Activated CD4-positive, alpha-beta T cell treated with anti-CD3 and anti-CD28 coated beads for 36 hours (primary cell): ENCODE results near the gene NAT14. TPM values are rescaled to one million over a fixed set of nuclear protein-coding genes. Genes with fewer than 3 reads are reported as not detected.
"Not testable (repeated sequence)": the region's sequence is repeated elsewhere in the genome, so short reads cannot be mapped to it uniquely, and the experiment has no call there.

Experiments
- ATAC-seq: fragments of 200-7000 bp; cut with Tn5 transposase; one replicate; pipeline ENCODE4 v1.10.0; 2021; ENCODE audit warnings: mild to moderate bottlenecking, moderate library complexity
- CTCF ChIA-PET: fragments of 350-600 bp; sonication (Branson Sonifier 250); formaldehyde crosslinking; loops from one replicate; lab custom pipeline; 2021; ENCODE audit warnings: antibody characterized with exemption; lab: Charles Lee
- POLR2A ChIA-PET: fragments of 350-600 bp; sonication (Branson Sonifier 250); formaldehyde crosslinking; loops from one replicate; lab custom pipeline; 2021; ENCODE audit warnings: antibody characterized with exemption, inconsistent platforms; lab: Charles Lee
- DNase-seq: peaks from one replicate; pipeline ENCODE4 v3.0.0-alpha.2; 2020
- H3K27ac Mint-ChIP-seq: one replicate; pipeline ENCODE4 v1.8.0; 2021; ENCODE audit warnings: mixed read lengths
- H3K27me3 Mint-ChIP-seq: one replicate; pipeline ENCODE4 v1.8.0; 2021; ENCODE audit warnings: mixed read lengths
- H3K36me3 Mint-ChIP-seq: one replicate; pipeline ENCODE4 v1.8.0; 2021; ENCODE audit warnings: low read depth, mixed read lengths
- H3K4me1 Mint-ChIP-seq: one replicate; pipeline ENCODE4 v1.8.0; 2021; ENCODE audit warnings: mixed read lengths
- H3K4me3 Mint-ChIP-seq: one replicate; pipeline ENCODE4 v1.8.0; 2021; ENCODE audit warnings: mild to moderate bottlenecking, moderate library complexity, mixed read lengths
- H3K9me3 Mint-ChIP-seq: one replicate; pipeline ENCODE4 v1.8.0; 2021; ENCODE audit warnings: low read depth, mixed read lengths
- intact Hi-C, 2 experiments: fragments of 100-400 bp; cut with DNase I in 1 of 2; cut with micrococcal nuclease in 1 of 2; formaldehyde crosslinking; loops; one replicate each; pipeline versions ENCODE4 v1.14.2 to v1.15.1; 2022 to 2024; cut with DNase I, micrococcal nuclease
- total RNA-seq, 2 experiments: library from RNA; stranded (reverse); gene quantifications; one replicate each; pipeline ENCODE4 v1.2.3, GENCODE V29; 2021

NAT14 gene
- total RNA-seq, 2 experiments from 2014 or later = 8.2 to 14.8 TPM

DNA sequence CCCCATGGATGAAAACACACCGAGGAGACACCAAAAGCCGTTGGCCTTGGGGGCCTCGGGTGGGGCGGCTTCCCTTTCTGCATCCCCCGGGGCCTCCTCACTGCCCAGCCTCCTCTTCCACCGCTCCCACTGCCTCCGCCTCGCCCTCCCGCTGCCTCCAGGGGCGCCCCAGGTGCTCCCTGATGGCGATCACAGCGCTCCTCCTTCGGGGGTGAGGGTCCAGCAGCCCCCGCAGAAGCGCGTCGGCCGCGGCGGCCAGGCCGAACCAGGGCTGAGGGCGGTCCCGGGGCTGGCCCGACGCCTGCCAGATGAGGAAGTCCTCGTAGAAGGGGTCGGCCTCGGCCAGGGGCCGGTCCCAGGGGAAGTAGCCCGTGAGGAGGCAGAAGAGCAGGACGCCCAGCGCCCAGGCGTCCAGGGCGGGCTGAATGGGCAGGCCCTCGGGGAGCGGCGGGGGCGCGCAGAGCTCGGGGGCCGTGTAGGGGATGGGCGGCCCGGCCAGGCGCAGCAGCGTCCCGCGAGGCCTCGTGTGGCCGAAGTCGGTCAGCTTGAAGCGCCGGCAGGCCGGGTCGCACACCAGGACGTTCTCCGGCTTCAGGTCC, 44.7 kb downstream of the NAT14 start:
- CTCF ChIA-PET = no interaction called here

DNA sequence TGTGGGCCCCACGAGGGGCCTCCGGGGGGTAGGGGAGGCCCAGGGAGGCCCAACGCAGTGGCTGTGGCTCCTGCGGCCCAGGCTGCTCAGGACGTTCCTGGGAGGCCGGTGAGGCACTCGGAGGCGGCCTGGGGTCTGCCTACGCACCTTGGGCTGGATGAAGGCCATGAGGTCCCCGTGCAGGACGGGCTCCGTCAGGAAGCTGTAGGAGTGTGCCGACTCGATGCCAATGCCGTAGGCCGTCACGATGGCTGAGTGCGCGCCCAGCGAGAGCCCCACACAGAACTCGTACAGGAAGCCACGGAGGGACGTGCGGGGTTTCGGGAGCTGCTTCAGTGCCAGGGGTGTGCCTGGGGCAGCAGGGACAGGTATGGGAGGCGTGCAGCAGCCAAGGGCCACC, 46.0 kb downstream of the NAT14 start:
- intact Hi-C loops = no loop called here
- ATAC-seq = no peak
- Mint-ChIP-seq H3K4me1 (no peaks in the 10 kb centered on the region), H3K27me3 (no peaks in the 10 kb centered on the region), H3K27ac (no peak overlapping the region), H3K9me3 (no peaks in the 10 kb centered on the region), H3K36me3 (no peaks in the 10 kb centered on the region), H3K4me3 (no peak overlapping the region)
- ChIA-PET POLR2A (no interaction called here), CTCF (no interaction called here)
- DNase-seq = no peak

More for the DNA sequence above, 44.7 kb downstream of the NAT14 start:
- Mint-ChIP-seq H3K27me3 (no peaks in the 10 kb centered on the region), H3K36me3 (no peaks in the 10 kb centered on the region), H3K27ac (no peak overlapping the region), H3K4me3 (no peak overlapping the region), H3K4me1 (no peaks in the 10 kb centered on the region), H3K9me3 (no peaks in the 10 kb centered on the region)
- POLR2A ChIA-PET = no interaction called here
- ATAC-seq (no peak), DNase-seq (no peak)
- intact Hi-C loops = no loop called here

DNA sequence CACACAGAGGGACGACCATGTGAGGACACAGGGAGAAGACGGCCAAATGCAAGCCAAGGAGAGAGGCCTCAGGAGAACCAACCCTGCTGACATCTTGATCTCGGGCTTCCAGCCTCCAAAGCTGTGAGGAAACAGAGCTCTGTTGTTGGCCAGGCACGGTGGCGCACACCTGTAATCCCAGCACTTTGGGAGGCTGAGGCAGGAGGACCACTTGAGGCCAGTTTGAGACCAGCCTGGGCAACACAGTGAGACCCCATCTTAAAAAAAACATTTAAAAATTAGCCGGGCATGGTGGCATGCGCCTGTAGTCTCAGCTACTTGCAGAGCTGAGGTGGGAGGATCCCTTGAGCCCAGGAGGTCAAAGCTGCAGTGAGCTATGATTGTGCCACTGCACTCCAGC, 49.3 kb downstream of the NAT14 start:
- not testable (repeated sequence) for ATAC-seq, H3K9me3 Mint-ChIP-seq

DNA sequence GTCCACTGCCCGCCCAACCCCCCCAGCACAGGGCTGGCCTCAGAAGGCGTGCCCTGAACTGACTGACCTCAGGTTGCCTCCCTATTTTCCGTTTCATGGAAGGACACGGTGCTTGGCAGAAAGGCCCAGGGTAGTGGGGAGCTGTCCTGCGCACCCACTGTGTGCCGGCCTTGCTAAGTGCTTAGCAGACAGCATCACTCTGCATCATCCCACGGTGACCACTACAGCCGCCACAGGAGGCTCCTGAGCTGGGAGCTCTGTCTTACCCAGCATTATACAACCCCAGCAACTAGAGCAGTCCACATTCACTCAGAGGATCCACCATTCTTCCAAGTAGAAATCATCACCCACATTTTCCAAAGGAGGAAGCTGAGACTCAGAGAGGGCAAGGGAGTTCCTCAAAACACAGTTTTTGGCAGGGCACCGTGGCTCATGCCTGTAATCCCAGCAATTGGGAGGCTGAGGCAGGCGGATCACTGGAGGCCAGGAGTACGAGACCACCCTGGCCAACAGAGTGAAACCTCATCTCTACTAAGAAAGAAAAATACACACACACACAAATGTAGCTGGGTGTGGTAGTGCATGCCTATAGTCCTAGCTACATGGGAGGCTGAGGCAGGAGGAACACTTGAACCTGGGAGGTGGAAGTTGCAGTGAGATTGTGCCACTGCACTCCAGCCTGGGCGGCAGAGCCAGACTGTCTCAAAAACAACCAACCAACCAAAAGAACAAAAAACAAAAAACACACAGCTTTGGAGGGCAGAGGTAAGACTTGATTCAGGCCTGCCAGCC, 50.4 kb downstream of the NAT14 start:
- Mint-ChIP-seq H3K27me3 (no peaks in the 10 kb centered on the region), H3K27ac (no peak overlapping the region), H3K9me3 (no peaks in the 10 kb centered on the region), H3K36me3 (no peaks in the 10 kb centered on the region), H3K4me3 (no peak overlapping the region), H3K4me1 (no peaks in the 10 kb centered on the region)
- intact Hi-C loops = no loop called here
- ChIA-PET CTCF (interaction anchor here (0.7 kb wide), 1 partner anchor 72 kb away, joined by 4 read pairs; no protein-coding TSS in a partner anchor), POLR2A (interaction anchor here (0.7 kb wide), 1 partner anchor 149 kb away, joined by 3 read pairs; no protein-coding TSS in a partner anchor)
- DNase-seq (no peak), ATAC-seq (no peak)

More for the DNA sequence above, 49.3 kb downstream of the NAT14 start:
- H3K36me3 Mint-ChIP-seq, H3K4me1 Mint-ChIP-seq, DNase-seq, H3K27me3 Mint-ChIP-seq, CTCF ChIA-PET, H3K27ac Mint-ChIP-seq, H3K4me3 Mint-ChIP-seq, intact Hi-C loops, POLR2A ChIA-PET: not testable (repeated sequence)

DNA sequence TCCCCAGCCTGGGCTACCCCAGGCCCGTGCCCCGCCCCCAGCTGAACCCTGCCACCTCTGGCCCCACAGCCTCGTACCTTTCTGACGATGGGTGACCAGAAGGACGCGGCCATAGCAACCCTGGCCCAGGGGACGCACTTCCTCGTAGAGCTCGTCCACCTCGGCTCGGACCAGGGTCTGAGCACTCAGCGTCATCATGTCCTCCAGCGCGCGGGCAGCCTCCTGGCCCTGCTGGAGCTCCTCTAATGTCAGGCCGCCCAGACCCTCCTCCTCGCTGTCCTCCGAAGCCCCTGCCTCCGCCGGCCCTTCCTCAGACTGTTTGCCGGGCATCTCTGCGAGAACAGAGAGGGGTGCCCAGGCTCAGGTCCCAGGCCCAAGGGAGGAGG, 51.0 kb downstream of the NAT14 start:
- Mint-ChIP-seq H3K27me3 (no peaks in the 10 kb centered on the region), H3K4me1 (no peaks in the 10 kb centered on the region), H3K27ac (no peak overlapping the region), H3K4me3 (no peak overlapping the region), H3K36me3 (no peaks in the 10 kb centered on the region), H3K9me3 (no peaks in the 10 kb centered on the region)
- ChIA-PET POLR2A (interaction anchor here (0.7 kb wide), 1 partner anchor 150 kb away, joined by 3 read pairs; no protein-coding TSS in a partner anchor), CTCF (no interaction called here)
- DNase-seq (no peak), ATAC-seq (no peak)
- intact Hi-C loops = no loop called here

DNA sequence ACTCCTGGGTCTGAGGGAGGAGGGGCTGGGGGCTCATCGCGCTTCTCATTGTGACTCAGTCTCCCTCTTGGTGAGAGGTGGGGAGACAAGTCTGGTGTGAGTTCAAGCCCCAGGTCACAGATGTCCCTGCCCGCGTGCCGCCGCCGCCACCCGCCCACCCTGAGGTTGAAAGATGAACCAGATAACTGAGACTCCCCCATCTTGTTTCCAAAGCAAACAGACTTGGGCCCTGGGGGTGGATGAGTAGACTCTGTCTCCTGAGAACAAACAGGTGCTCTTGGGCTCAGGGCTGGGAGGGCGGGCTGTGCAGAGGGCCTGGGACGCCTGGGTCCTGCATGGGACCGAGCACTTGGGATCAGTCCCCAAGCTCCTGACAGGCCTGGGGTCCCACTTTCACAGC, 51.4 kb downstream of the NAT14 start:
- ATAC-seq (no peak), DNase-seq (no peak)
- H3K27ac Mint-ChIP-seq = no peak overlapping the region
- H3K27me3 Mint-ChIP-seq = no peaks in the 10 kb centered on the region
- H3K4me1 Mint-ChIP-seq = no peaks in the 10 kb centered on the region
- CTCF ChIA-PET = no interaction called here
- POLR2A ChIA-PET = interaction anchor here (0.7 kb wide), 1 partner anchor 150 kb away, joined by 3 read pairs; no protein-coding TSS in a partner anchor
- H3K36me3 Mint-ChIP-seq = no peaks in the 10 kb centered on the region
- H3K9me3 Mint-ChIP-seq = no peaks in the 10 kb centered on the region
- no peak overlapping the region for H3K4me3 Mint-ChIP-seq
- intact Hi-C loops = no loop called here

Other genes with a start within 250 kb of the NAT14 start
- 100 to 1,000 TPM; 177 to 201 TPM for gene PPP6R1, start 226.2 kb upstream of the NAT14 start, total RNA-seq
- gene HSPBP1, start 205.1 kb upstream of the NAT14 start, total RNA-seq = 10 to 100 TPM; 41.1 to 45.2 TPM
- gene BRSK1, start 201.2 kb upstream of the NAT14 start, total RNA-seq = 1 to 10 TPM; 4.1 to 4.5 TPM
- not detected for gene TMEM150B, start 159.8 kb upstream of the NAT14 start, total RNA-seq
- gene KMT5C, start 145.3 kb upstream of the NAT14 start, total RNA-seq = 10 to 100 TPM; 27.5 to 32.3 TPM
- under 1 TPM; 0.14 to 0.30 TPM for gene COX6B2, start 130.5 kb upstream of the NAT14 start, total RNA-seq
- gene GARIN5B, start 121.9 kb upstream of the NAT14 start, total RNA-seq = not detected
- under 1 TPM; 0.09 to 0.18 TPM for gene IL11, start 114.7 kb upstream of the NAT14 start, total RNA-seq
- not detected for gene TMEM190, start 108.4 kb upstream of the NAT14 start, total RNA-seq
- 1 to 10 TPM; 5.9 to 6.3 TPM for gene TMEM238, start 100.9 kb upstream of the NAT14 start, total RNA-seq
- gene RPL28, start 99.3 kb upstream of the NAT14 start, total RNA-seq = 1,000 to 10,000 TPM; 2,751 to 4,078 TPM
- gene UBE2S, start 77.4 kb upstream of the NAT14 start, total RNA-seq = 100 to 1,000 TPM; 228 to 342 TPM
- gene SHISA7, start 41.9 kb upstream of the NAT14 start, total RNA-seq = not detected
- gene ISOC2, start 23.5 kb upstream of the NAT14 start, total RNA-seq = 10 to 100 TPM; 24.3 to 28.0 TPM
- gene C19orf85, start 20.4 kb upstream of the NAT14 start, total RNA-seq = not detected
- gene ZNF628, start 8.6 kb upstream of the NAT14 start, total RNA-seq = 1 to 10 TPM; 5.6 to 6.8 TPM
- under 1 TPM; 0.32 to 0.34 TPM for gene SSC5D, start 3.2 kb downstream of the NAT14 start, total RNA-seq
- gene SBK2, start 51.9 kb downstream of the NAT14 start, total RNA-seq = not detected
- gene SBK3, start 60.4 kb downstream of the NAT14 start, total RNA-seq = not detected
- gene ZNF579, start 95.7 kb downstream of the NAT14 start, total RNA-seq = 1 to 10 TPM; 7.2 to 7.5 TPM
- gene FIZ1, start 114.3 kb downstream of the NAT14 start, total RNA-seq = 10 to 100 TPM; 13.6 to 14.7 TPM
- 10 to 100 TPM; 16.2 to 18.6 TPM for gene ZNF524, start 115.1 kb downstream of the NAT14 start, total RNA-seq
- gene ZNF865, start 120.5 kb downstream of the NAT14 start, total RNA-seq = 10 to 100 TPM; 11.4 to 12.1 TPM
- gene ZNF784, start 139.4 kb downstream of the NAT14 start, total RNA-seq = 1 to 10 TPM; 3.2 to 4.3 TPM
- gene ZNF580, start 155.8 kb downstream of the NAT14 start, total RNA-seq = 10 to 100 TPM; 24.2 to 35.6 TPM
- gene ZNF581, start 158.5 kb downstream of the NAT14 start, total RNA-seq = 10 to 100 TPM; 18.9 to 26.9 TPM
- gene CCDC106, start 163.0 kb downstream of the NAT14 start, total RNA-seq = 1 to 10 TPM; 6.2 to 6.3 TPM
- 100 to 1,000 TPM; 252 to 292 TPM for gene U2AF2, start 169.8 kb downstream of the NAT14 start, total RNA-seq
- gene EPN1, start 190.0 kb downstream of the NAT14 start, total RNA-seq = 10 to 100 TPM; 32.5 to 37.1 TPM